Measurements from ENCODE around the gene USP15. TPM values are rescaled to one million over a fixed set of nuclear protein-coding genes. Genes with fewer than 3 reads are reported as not detected.

Gene USP15
- total RNA-seq, 2 experiments from 2014 or later = 85.5 to 86.6 TPM

DNA sequence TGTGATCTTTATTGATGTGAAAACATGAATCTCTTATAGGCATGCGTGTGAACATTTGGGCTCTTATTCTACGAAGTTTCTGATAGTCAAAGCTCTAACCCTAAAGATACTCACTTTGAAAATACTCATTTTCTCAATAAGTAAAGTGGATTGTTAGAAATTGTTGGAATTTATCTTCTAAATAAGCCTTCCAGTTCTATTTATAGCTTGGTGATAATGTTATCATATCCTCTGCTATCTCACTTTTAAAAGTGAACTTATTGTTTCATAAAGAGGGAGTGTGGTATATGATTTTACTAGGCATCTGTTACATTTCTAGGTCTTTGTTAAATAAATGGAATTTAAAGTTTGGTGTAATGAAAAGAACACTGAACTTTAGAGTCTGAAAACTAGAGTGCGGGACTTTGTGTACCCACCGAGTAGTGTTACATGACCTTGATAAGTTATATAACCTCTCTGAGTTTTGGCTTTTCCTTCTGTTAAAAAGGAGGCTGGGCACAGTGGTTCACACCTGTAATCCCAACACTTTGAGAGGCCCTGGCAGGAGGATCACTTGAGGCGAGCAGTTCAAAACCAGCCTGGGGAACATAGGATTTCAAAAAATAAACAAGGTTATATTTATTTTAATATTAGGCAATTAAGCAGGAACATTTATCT, 13.6 kb downstream of the USP15 start:
- ChIA-PET POLR2A (no interaction called here), CTCF (no interaction called here)

DNA sequence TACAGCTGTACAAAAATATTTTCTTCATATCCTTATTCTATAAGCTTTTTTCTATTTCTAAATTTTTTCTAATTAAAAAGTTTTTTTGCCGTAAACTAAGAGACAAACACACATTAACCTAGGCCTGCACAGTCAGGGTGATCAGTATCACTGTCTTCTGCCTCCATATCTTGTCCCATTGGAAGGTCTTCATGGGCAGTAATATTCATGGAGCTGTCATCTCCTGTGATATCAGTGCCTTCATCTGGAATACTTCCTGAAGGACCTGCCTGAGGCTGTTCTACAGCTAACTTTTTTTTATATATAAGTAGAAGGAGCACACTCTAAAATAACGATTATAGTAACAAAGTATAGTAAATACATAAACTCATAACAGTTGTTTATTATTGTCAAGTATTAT, 17.8 kb downstream of the USP15 start:
- ChIA-PET CTCF (no interaction called here), POLR2A (no interaction called here)

DNA sequence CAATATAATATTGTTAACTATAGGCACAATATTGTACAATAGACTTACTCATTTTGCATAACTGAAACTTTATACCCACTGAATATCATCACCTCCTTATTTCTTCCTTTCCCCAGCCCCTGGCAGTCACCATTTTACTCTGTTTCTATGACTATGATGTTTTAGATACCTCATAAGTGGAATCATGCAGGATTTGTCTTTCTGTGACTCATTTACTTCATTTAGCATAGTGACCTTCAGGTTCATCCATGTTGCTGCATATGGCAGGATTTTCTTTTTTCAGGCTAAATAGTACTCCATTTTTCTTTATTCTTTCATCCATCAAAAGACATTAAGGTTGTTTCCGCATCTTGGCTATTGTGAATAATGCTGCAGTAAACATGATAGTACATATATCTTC, 18.9 kb downstream of the USP15 start:
- POLR2A ChIA-PET = no interaction called here
- CTCF ChIA-PET = no interaction called here

DNA sequence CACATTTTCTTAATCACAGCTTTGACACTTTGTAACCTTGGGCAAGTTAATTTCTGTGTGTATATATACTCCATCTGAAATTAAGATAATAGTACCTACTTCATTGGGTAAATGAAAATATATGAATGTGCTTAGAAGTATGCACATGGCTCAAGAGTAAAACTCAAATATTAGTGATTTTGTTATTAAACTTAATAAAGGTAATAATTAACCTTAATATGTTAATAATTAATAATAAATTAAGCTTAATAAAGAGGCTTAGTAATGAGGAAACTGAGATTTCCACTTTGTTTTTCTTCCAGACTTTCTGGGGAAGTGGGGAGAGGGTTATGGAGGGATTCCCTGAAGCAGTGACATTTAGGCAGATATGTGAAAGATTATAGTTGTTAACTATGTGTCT, 19.8 kb downstream of the USP15 start:
- ChIA-PET POLR2A (no interaction called here), CTCF (no interaction called here)

DNA sequence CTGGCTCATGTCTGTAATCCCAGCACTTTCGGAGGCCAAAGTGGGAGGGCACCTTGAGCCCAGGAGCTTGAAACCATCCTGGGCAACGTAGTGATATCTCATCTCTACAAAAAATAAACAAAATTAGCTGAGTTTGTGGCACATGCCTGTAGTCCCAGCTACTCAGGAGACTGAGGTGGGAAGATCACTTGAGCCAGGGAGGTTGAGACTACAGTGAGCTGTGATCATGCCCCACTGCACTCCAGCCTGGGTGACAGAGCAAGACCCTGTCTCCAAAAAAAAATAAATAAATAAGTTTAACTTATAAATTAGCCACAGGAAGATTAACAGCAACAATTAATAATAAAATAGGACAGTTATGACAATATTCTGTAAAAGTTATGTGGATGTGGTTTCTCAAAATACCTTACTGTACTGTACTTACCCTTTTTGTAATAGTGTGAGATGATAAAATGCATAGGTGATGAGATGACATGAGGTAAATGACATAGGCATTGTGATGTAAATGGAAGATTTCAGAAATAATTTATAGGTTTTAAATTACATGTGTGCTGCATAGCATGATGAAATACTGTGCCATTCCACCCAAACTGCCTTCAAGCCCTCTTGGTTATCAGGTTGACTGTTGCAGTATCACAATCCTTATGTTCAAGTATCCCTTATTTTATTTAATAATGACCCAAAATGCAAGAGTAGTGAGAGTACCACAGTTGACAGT, 22.0 kb downstream of the USP15 start:
- CTCF ChIA-PET = no interaction called here
- POLR2A ChIA-PET = no interaction called here

DNA sequence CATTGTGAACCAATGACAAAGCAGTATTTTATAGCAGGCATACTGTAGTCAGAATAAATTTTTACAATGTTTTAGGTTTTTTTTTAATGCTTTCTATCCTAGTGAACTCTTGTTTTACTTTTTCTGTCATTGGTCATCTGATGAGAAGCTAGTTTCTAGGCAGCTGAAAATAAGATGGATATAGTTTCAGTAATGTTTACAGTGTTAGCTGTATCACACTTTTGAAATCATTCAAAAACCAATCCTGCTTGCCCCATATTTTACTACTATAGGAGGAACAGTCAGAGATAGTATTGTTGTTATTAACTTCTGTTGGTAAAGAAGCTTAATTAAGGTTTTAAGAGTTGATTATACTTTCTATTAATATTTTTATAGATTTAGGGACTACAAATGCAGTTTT, 24.5 kb downstream of the USP15 start:
- CTCF ChIA-PET = no interaction called here
- POLR2A ChIA-PET = no interaction called here

DNA sequence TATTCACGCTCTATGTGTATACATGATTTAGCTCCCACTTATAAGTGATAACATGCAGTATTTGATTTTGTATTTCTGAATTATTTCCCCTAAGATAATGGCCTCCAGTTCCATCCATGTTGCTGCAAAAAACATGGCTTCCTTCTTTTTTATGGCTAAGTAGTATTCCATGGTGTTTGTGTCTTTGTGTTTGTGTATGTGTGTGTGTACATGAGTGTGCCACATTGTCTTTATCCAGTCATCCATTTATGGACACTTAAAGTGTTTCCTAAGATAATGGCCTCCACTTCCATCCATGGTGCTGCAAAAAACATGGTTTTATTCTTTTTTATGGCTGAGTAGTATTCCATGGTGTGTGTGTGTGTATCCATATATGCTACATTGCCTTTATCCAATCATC, 25.1 kb downstream of the USP15 start:
- CTCF ChIA-PET = no interaction called here
- POLR2A ChIA-PET = no interaction called here

DNA sequence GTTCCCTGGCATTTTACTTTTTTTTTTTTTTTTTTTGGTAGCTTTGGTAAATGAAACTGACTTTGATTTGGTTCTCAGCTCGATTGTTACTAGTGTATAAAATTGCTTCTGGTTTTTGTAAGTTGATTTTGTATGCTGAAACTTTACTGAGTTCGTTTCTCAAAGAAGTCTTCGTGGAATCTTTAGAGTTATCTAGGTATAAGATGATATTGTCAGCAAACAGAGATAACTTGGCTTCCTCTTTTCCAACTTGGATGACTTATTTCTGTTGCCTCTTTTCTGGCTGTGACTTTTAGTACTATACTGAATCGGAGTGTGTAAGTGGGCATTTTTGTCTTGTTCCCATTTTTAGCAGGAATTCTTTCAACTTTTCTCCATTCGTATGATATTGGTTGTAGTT, 28.1 kb downstream of the USP15 start:
- ChIA-PET POLR2A (no interaction called here), CTCF (no interaction called here)

DNA sequence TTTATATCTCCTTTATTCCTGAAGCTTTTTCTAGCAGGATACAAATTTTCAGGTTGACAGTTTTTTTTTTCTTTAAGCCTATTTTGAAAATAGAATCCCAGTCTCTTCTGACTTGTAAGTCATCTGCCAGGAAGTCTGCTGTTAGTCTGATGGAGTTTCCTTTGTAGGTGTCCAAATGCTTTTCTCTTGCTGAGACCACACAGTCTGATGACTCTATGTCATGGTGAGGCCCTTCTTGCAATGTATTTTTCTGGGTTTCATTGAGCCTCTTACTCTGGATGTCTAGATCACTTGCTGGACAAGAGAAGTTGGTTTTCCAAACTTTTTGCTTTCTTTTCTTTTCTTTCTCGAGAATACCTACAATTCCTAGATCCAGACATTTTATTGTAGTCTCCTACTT, 30.6 kb downstream of the USP15 start:
- CTCF ChIA-PET = no interaction called here
- POLR2A ChIA-PET = no interaction called here

DNA sequence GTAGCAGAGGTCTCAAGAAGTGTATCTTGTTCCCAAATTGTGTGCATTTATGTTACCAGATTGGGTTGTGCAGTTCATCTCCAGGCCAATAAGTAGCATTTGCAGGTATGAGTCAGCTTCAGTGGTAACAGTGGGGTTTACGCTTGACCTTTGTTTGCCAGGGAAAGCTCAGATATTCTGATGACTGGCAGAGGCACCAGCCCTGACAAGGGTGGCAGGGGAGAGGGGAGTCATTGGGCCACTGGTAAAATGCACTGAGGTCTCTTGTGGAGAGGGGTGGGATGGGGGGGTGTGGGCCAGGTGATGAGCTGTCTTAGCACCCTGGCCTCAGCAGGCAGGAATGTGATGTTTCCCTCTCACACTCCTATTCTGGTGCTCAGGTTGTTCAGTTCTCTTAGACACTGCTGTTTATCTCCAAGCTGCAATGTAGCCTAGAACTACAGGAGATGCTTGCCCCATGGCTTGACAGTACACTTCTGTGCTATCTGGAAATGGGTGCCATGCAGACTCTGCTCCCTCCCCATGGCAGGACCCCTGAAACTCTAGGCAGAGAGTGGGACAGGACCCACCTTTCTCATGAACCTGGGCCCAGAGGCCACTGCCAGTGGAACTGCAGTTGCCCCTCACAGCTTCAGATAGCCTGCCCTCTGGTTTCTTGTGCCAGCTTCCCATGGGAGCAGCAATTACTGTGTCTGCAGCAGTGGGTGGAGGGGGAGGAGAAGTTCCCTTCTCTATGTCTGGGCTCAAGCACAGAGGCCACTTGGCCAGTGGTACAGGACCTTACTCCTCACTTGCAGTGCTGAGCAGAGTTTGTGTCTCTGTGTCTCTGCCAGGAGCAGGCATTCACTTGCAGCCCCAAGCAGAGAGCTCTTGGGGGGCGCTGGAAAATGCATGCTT, 31.9 kb downstream of the USP15 start:
- ChIA-PET CTCF (no interaction called here), POLR2A (no interaction called here)

DNA sequence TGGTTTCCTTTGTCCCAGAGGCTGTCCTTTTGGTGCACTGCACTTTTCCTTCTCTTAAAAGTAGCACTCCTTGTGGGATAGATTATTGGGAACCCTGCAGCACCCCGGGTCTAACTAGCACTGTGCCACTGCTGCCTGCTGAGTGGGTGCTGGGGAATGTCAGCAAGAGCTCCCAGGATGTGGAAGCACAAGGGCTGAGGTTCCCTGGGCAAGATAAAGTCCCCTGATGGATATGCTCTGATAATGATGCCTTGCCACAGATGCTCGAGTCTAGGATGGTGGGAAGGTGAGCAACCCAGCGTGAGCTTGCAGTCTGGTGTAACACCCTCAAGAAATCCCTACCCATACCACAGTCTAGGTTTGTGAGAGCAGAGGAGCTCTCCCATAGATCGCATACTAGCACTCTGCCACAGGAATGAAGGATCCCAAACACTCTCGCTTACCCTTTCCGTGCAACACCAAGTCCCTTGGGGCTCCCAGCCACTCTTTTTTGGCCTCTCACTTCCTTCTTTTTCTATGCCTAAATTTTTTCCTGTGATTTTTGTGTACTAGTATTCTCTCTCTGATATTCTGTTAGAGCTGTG, 32.6 kb downstream of the USP15 start:
- ChIA-PET POLR2A (no interaction called here), CTCF (no interaction called here)

DNA sequence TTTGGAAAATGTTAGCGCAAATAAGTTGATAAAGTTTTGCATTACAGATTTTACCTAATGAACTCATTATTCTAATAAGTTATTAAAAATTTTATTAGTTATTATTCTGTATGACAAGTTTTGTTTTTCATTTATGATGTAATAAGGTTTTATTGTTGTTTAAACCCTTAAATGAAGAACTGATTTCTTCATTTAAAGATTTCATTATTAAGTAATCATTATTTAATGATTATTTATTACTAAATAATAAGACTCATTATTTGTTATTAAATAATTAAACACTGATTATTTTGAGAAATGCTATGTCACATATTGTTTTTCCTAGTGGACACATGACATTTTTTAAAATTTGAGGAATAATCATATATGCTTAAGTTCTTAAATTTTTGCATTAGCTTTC, 34.2 kb downstream of the USP15 start:
- CTCF ChIA-PET = no interaction called here
- POLR2A ChIA-PET = no interaction called here

DNA sequence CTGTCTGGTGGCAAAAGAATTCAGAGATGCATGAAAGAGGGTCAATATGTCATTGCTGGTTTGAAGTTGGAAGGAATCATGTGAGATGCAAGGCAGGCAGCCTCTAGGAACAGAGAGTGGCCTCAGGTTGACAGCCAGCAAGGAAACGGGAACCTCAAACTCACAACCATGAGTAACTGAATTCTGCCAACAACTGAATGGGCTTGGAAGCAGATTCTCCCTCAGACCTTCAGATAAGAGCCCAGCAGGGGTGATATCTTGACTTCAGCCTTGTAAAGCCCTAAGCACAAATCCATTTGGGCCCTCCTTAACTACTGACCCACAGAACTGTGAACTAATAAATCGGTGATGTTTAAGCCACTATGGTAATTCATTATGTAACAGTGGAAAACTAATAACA, 35.8 kb downstream of the USP15 start:
- ChIA-PET CTCF (no interaction called here), POLR2A (no interaction called here)

DNA sequence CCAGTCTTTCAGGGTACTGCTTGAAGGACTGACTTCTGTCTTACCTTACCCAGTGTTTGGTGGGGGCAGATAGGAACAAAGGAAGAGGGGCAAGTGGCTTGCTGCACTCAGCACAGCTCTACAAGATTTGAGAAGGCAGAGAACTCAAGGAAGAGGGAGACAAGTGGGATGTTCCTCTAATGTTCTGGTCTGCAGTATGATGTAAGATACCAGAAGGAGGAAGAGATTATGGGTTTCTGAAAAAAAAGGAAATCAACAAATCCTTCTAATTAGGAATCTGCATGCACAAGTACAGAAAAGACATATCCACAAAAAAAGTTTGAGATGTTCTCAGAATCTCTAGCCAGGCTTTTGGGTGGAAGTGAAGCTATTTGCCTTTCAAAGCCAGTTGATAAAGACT, 37.1 kb downstream of the USP15 start:
- ChIA-PET POLR2A (no interaction called here), CTCF (no interaction called here)

DNA sequence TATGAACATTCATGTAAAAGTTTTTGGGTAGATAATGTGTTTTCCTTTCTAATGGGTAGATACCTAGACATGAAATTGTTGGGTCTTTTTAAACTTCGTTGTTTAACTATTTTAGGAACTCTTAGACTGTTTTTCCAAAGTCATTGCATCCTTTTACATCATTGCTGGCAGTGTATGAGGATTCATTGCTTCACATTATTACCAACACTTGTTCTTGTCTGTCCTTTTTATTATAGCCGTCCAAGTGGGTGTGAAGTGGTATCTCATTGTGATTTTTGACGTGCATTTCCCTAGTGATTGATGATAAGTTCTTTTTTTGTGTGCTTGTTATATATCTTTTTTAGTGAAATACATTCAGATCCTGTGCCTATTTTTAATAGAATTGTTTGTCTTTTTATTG, 39.4 kb downstream of the USP15 start:
- CTCF ChIA-PET = no interaction called here
- POLR2A ChIA-PET = no interaction called here

DNA sequence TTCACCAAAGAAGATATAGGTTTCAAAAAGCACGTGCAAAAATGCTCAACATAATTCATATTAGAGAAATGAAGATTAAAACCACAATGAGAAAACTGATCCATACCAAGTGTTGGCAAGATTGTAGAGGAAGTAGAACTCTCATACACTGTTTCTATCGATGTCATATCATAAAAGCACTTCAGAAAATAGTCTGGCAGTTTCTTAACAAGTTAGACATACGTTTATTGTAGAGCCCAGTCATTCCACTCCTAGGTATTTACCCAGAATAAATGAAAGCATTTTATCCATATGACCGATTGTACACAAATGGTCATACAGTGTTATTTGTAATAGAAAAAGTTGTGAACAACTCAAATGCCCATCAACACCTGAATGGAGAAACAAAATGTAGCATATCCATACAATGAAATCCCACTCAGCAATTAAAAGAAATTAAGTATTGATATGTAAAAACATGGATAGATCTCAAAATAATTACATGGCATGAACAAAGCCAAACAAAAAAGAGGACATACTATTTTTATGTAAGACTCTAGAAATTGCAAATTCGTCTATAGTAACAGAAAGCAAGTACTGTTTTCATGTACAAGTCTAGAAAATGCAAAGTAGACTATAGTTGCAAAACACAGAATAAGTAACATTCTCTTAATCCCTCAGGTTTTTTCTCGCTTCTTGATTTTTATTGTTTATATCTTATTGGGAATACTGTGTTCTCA, 41.0 kb downstream of the USP15 start:
- CTCF ChIA-PET = no interaction called here
- POLR2A ChIA-PET = no interaction called here

DNA sequence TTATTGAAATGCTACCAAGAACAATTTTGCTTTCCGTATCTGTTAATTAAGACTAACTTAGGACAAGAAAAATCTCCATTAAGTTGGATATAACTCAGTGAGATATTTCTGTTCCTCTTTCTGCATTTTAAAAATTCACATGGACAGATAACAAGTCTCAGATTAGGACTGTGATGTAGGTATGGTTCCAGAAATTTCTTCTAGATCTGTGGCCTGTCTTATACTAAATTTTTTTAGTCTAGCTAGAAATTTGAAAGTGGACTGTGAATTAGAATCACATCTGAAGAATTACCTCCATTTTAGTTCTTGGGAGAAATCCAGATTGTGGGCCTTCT, 41.6 kb downstream of the USP15 start:
- POLR2A ChIA-PET = no interaction called here
- CTCF ChIA-PET = no interaction called here

DNA sequence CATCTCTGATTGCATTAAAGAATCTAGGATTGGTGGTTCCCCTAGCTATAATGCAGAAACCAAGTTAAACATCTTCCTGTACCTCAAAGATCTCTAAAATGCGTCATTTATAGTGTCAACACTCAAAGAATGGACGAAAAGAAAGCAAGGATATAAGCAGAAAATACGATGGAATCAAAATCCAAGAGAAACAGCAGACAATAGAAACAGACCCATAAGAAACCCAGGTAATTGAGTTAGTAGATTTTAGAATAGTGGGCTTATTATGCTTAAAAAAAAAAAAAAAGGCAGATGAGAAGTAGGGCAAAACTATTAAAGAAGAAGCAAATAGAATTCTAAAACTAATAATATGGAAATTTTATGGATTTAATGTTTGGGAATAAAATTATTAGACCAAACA, 44.4 kb downstream of the USP15 start:
- ChIA-PET POLR2A (no interaction called here), CTCF (no interaction called here)

DNA sequence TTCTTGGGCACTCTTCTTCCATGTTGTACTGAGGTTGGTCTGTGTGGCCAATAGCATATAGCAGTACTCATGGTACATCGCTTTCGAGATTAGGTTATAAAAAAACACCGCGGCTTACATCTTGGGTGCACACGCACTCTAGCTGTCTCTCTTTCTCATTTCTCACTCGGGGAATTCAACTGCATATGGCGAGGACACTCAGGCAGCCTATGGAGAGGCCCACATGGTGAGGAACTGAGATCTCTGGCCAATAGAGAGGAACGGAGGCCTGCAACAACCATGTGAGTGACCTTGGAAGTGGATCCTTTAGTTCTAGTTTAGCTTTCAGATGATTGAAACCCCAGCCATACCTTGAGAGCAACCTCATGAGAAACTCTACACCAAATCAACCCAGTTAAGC, 45.6 kb downstream of the USP15 start:
- ChIA-PET POLR2A (no interaction called here), CTCF (no interaction called here)
